ENCODE results near the gene C10orf67. TPM values are rescaled to one million over a fixed set of nuclear protein-coding genes. Genes with fewer than 3 reads are reported as not detected.

The C10orf67 gene
- total and polyA plus RNA-seq, 9 of the 15 experiments (the other 6 are each of a cell fraction or from before 2014, with no cell fraction given), result not detected

- ChIA-PET POLR2A (no interaction called here), CTCF (ENCODE audit: low intra/inter-chr PET ratio) (interaction anchor here (0.6 kb wide), 1 partner anchor 1748 kb away, joined by 3 read pairs; no protein-coding TSS in a partner anchor)
- Histone ChIP-seq H3K4me3 (no peak overlapping the region), H2AFZ (ENCODE audit: low read depth, low read length) (no peak overlapping the region), H3K36me3 (ENCODE audit: control insufficient read depth, insufficient read depth, low read length) (no peaks in the 10 kb centered on the region), H3K4me1 (replicated peaks in 1 of 2; ENCODE audit: control insufficient read depth in 2 of 2, insufficient read depth in 2 of 2, low read length in 2 of 2) (peaks cover 0 to 14% of the 10 kb centered on the region in 2 experiments; a peak in 1 of 5 replicates), H3K9ac (ENCODE audit: insufficient read depth in 1 of 2, low read depth in 2 of 2, low read length in 2 of 2) (no peak overlapping the region), H3K9me3 (replicated peaks; ENCODE audit: control insufficient read depth, insufficient read depth, low read depth, low read length) (no peaks in the 10 kb centered on the region), H3K4me2 (ENCODE audit: insufficient read depth, low read length) (no peak overlapping the region), H3K79me2 (ENCODE audit: control insufficient read depth, insufficient read depth, low read length) (no peaks in the 10 kb centered on the region), H3K27ac (ENCODE audit: extremely low read depth, low read depth, low read length) (no peak overlapping the region), H4K20me1 (replicated peaks; ENCODE audit: control insufficient read depth, insufficient read depth, low read length) (no peaks in the 10 kb centered on the region; the same call in 1 of the 2 replicates), H3K9me1 (ENCODE audit: control insufficient read depth, insufficient read depth, low read length) (no peaks in the 10 kb centered on the region), H3K27me3 (ENCODE audit: control insufficient read depth in 2 of 2, insufficient read depth in 2 of 2, low read length in 2 of 2) (peaks cover 13 to 56% of the 10 kb centered on the region in 2 experiments; a peak in 3 of 5 replicates)
- intact Hi-C loops (cut with micrococcal nuclease), result no loop called here
- BruUV-seq (replicated peaks), result no TSS peak
- FAIRE-seq (no peak), ATAC-seq (no peak), DNase-seq (ENCODE audit: extremely low read depth in 1 of 4, low spot score in 3 of 4) (no peak)
- TF ChIP-seq RFX7 (CRISPR knock-in tag; IDR thresholded peaks at IDR 0.05) (no peak), SRSF9 (IDR thresholded peaks at IDR 0.05; ENCODE audit: borderline replicate concordance, low read depth, low read length) (no peak), RFX1 (IDR thresholded peaks at IDR 0.05) (no peak), GMEB1 (CRISPR knock-in tag; IDR thresholded peaks at IDR 0.05) (no peak), ETS2 (tag; IDR thresholded peaks at IDR 0.05; ENCODE audit: borderline replicate concordance, poor library complexity, severe bottlenecking) (no peak), BACH1 (tag; IDR thresholded peaks at IDR 0.05) (no peak), MAFG (tag; conservative IDR thresholded peaks at IDR 0.05) (no peak), ETV5 (CRISPR knock-in tag; IDR thresholded peaks at IDR 0.05; ENCODE audit: low read depth) (no peak), CBX1 (IDR thresholded peaks at IDR 0.05; ENCODE audit: low read depth) (no peak), GTF2E2 (tag; IDR thresholded peaks at IDR 0.05) (no peak), TAF1 (IDR thresholded peaks at IDR 0.05; ENCODE audit: control insufficient read depth, extremely low read depth, insufficient read depth, low read length, severe bottlenecking) (no peak), ZNF3 (CRISPR knock-in tag; IDR thresholded peaks at IDR 0.05) (no peak), JUNB (CRISPR knock-in tag; conservative IDR thresholded peaks at IDR 0.05) (no peak), PREB (CRISPR knock-in tag; IDR thresholded peaks at IDR 0.05) (no peak), ZNF165 (CRISPR knock-in tag; IDR thresholded peaks at IDR 0.05; ENCODE audit: borderline replicate concordance) (no peak), MXI1 (IDR thresholded peaks at IDR 0.05; ENCODE audit: low read depth, low read length) (no peak)
- in situ Hi-C loops (cut with MboI), result no loop called here
- WGBS (ENCODE audit: insufficient coverage, low coverage, missing lambda C conversion rate), result 5% methylated on average over 30 of the region's 30 CpGs
Observed at GRCh38 chr10:23199768-23200511, 144.7 kb downstream of the C10orf67 start.

All from K562 (cell line).